CD8-positive, alpha-beta memory T cell (primary cell): ENCODE measurements around the gene UPP2. TPM values are rescaled to one million over a fixed set of nuclear protein-coding genes. Genes with fewer than 3 reads are reported as not detected.

Experiments
- CTCF ChIA-PET: fragments of 350-600 bp; sonication (Branson Sonifier 250); formaldehyde crosslinking; loops from one replicate; lab custom pipeline; 2021; ENCODE audit warnings: antibody characterized with exemption; lab: Charles Lee
- POLR2A ChIA-PET: fragments of 350-600 bp; sonication (Branson Sonifier 250); formaldehyde crosslinking; loops from one replicate; lab custom pipeline; 2021; ENCODE audit warnings: antibody characterized with exemption; lab: Charles Lee
- DNase-seq, 5 donors: peaks; one replicate each; pipeline versions ENCODE4 v3.0.0 to v3.0.0-alpha.2; 2020 to 2022; ENCODE audit warnings: mixed read lengths in 1 of 5
- H3K27ac ChIP-seq: one replicate; pipeline ENCODE4 v1.7.0; 2013; ENCODE audit warnings: low read depth, mild to moderate bottlenecking, low read length, moderate library complexity
- H3K27me3 ChIP-seq: 2 replicates; pipeline ENCODE4 v1.7.0; 2013; ENCODE audit warnings: low read length, mild to moderate bottlenecking; ENCODE audit not compliant: insufficient read depth, poor library complexity, severe bottlenecking
- H3K36me3 ChIP-seq: 2 replicates; pipeline ENCODE4 v1.7.0; 2013; ENCODE audit warnings: mild to moderate bottlenecking, low read length, moderate library complexity; ENCODE audit not compliant: insufficient read depth
- H3K4me1 ChIP-seq: 2 replicates; pipeline ENCODE4 v1.7.0; 2013; ENCODE audit warnings: mild to moderate bottlenecking, low read length, moderate library complexity; ENCODE audit not compliant: insufficient read depth
- H3K4me3 ChIP-seq: 2 replicates; pipeline ENCODE4 v1.7.0; 2013; ENCODE audit warnings: mild to moderate bottlenecking, low read length
- H3K9me3 ChIP-seq: 2 replicates; pipeline ENCODE4 v1.7.0; 2013; ENCODE audit warnings: mild to moderate bottlenecking, low read length
- H3K27ac Mint-ChIP-seq, 8 donors: one replicate each; pipeline ENCODE4 v1.8.0; 2020 to 2021; ENCODE audit warnings: mixed read lengths in 8 of 8, mild to moderate bottlenecking in 6 of 8, inconsistent platforms in 3 of 8, moderate library complexity in 3 of 8
- H3K27me3 Mint-ChIP-seq, 2 donors: one replicate each; pipeline ENCODE4 v1.8.0; 2020 to 2021; ENCODE audit warnings: mixed read lengths in 2 of 2, mild to moderate bottlenecking in 1 of 2, moderate library complexity in 1 of 2
- H3K36me3 Mint-ChIP-seq, 3 donors: one replicate each; pipeline ENCODE4 v1.8.0; 2020 to 2021; ENCODE audit warnings: mixed read lengths in 3 of 3, inconsistent platforms in 1 of 3, mild to moderate bottlenecking in 1 of 3
- H3K4me1 Mint-ChIP-seq, 3 donors: one replicate each; pipeline ENCODE4 v1.8.0; 2020 to 2021; ENCODE audit warnings: mixed read lengths in 3 of 3, inconsistent platforms in 1 of 3, mild to moderate bottlenecking in 1 of 3
- H3K4me3 Mint-ChIP-seq, 7 donors: one replicate each; pipeline ENCODE4 v1.8.0; 2020 to 2021; ENCODE audit warnings: mixed read lengths in 7 of 7, mild to moderate bottlenecking in 6 of 7, moderate library complexity in 4 of 7, inconsistent platforms in 2 of 7
- H3K9me3 Mint-ChIP-seq, 5 donors: one replicate each; pipeline ENCODE4 v1.8.0; 2020 to 2022; ENCODE audit warnings: mixed read lengths in 5 of 5, mild to moderate bottlenecking in 3 of 5, moderate library complexity in 2 of 5, inconsistent platforms in 1 of 5
- polyA plus RNA-seq: library from polyadenylated mRNA; unstranded; fragments of 300-500 nt; fragmentation: Illumina TruSeq; gene quantifications from one replicate; pipeline ENCODE4 v1.2.3, GENCODE V29; 2021
- total RNA-seq, 2 experiments: library from RNA; stranded (reverse); gene quantifications; one replicate each; pipeline ENCODE4 v1.2.3, GENCODE V29; 2021

Gene UPP2
- total and polyA plus RNA-seq, 3 experiments from 2014 or later: not detected

DNA sequence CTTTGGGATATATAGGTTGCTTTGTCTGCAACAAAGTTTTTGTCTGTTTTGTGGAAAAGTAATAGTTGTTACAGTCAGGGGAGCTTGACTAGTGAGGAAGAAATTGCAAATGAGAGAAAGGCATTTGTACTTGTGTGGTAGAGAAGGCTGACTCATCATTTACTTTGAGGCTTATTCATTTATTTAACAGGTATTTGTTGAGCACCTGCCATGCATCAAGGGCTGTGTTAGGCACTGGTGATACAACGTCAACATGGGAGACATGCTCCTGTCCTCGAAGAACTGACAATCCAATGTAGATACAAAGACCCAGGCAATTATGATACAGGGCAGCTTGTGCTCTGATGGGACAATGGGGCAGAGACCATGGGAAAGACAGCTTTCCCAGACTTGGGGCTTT, 79.5 kb downstream of the UPP2 start:
- Mint-ChIP-seq H3K9me3 (peaks cover 0 to 5% (median 0%) of the 10 kb centered on the region in 5 donors), H3K4me3 (no peak overlapping the region), H3K27me3 (peaks cover 7 to 37% of the 10 kb centered on the region in 2 donors), H3K4me1 (no peaks in the 10 kb centered on the region), H3K27ac (no peak overlapping the region), H3K36me3 (no peaks in the 10 kb centered on the region)
- no peaks in the 10 kb centered on the region for H3K27me3 ChIP-seq
- ChIA-PET POLR2A (no interaction called here), CTCF (no interaction called here)
- H3K9me3 ChIP-seq: no peaks in the 10 kb centered on the region
- no peak for DNase-seq
- H3K27ac ChIP-seq: no peak overlapping the region
- no peaks in the 10 kb centered on the region for H3K4me1 ChIP-seq
- no peak overlapping the region for H3K4me3 ChIP-seq
- no peaks in the 10 kb centered on the region for H3K36me3 ChIP-seq

DNA sequence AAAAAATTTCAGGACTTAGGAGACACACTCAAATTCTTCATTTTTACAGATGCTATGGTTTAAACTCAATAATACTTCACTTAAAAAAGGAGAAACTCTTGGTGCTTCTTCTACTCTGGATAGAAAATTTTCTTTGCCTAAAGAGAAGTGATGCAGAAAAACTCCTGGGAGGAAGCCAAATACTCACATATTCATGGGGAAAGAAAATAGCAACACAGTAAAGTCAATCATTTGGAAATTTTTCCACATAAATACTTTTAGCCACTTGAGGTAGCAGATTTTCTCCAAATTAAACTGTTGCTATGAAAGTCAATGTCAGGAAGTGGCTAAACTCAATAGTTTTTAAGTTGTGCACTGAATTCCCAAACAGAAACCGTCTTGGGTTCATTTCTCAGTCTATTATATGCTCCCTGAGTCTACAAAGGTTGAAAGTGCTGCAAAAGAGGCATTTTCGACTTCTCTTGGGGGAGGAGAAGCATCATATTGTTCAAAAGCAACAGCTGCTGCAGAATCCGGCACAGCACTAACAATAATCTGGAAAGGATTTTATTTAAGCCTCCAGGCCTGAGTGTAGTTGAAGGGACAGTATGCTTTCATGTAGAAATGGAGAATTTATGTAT, 81.1 kb downstream of the UPP2 start:
- Histone ChIP-seq H3K4me1 (no peaks in the 10 kb centered on the region), H3K36me3 (no peaks in the 10 kb centered on the region), H3K27ac (no peak overlapping the region), H3K27me3 (no peaks in the 10 kb centered on the region), H3K4me3 (no peak overlapping the region), H3K9me3 (no peaks in the 10 kb centered on the region)
- H3K4me1 Mint-ChIP-seq: no peaks in the 10 kb centered on the region
- H3K9me3 Mint-ChIP-seq: peaks cover 0 to 5% (median 0%) of the 10 kb centered on the region in 5 donors
- ChIA-PET CTCF (no interaction called here), POLR2A (no interaction called here)
- no peak overlapping the region for H3K4me3 Mint-ChIP-seq
- no peaks in the 10 kb centered on the region for H3K36me3 Mint-ChIP-seq
- no peak overlapping the region for H3K27ac Mint-ChIP-seq
- peaks cover 7 to 37% of the 10 kb centered on the region in 2 donors for H3K27me3 Mint-ChIP-seq
- no peak for DNase-seq

DNA sequence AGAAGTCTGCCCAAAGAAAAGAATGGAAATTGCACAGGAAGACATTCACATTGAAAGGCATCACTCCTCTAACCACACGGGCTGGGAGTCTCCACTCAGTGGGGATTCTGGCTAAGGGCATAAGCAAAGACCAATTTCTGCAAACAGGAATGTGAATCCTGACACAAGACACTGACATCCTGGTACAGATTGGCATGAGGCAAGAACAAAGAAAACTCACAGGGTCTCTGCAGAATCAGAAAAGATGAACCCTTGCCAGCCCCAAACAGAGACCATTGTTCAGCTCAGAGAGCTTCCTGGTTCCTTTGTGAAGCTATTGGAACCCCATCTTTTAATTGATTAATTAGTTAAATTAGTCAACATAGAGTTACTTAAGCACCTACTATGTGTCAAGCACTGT, 82.3 kb downstream of the UPP2 start:
- POLR2A ChIA-PET: no interaction called here

DNA sequence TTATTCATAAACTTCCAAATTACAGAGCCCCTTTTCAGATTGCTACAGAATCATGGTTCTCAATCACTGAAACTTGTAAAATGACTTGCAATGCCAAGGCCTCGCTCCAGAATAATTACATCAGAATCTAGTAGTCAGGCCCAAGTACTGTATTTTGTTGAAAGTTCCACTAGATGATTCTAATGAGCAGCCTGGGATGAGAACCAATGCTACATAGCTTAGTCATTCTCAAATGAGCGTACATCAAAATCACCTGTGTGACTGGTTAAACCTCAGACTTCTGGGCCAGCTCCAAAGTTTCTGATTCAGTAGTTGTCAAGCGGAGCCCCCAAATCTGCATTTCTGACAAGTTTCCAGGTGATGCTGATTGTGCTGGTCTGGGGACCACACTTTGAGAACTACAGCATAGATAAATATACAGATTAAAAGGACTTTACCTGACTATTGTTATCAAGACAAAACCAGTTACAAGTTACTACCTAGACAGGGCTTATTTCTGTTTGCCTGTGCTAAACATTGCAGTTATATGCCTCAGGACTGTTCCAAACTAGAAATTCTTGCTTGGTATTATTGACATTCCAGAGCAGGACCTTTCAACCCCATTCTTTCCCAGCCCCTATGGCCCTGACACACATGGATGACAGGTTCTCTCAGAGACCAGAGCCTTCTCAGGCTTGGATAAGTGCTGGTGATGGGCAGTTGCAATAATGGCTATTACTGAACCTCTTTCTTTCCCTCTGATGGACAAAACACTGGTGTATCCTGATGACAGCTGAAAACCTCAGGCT, 83.1 kb downstream of the UPP2 start:
- Histone ChIP-seq H3K27me3 (no peaks in the 10 kb centered on the region), H3K4me1 (no peaks in the 10 kb centered on the region), H3K9me3 (no peaks in the 10 kb centered on the region), H3K36me3 (no peaks in the 10 kb centered on the region), H3K4me3 (no peak overlapping the region), H3K27ac (no peak overlapping the region)
- Mint-ChIP-seq H3K27me3 (peaks cover 4 to 31% of the 10 kb centered on the region in 2 donors), H3K36me3 (no peaks in the 10 kb centered on the region), H3K27ac (no peak overlapping the region), H3K4me3 (no peak overlapping the region), H3K4me1 (peaks cover 4% of the 10 kb centered on the region in 3 donors), H3K9me3 (peaks cover 0 to 5% (median 0%) of the 10 kb centered on the region in 5 donors)
- DNase-seq: no peak
- POLR2A ChIA-PET: no interaction called here
- CTCF ChIA-PET: no interaction called here

More for the DNA sequence above, 82.3 kb downstream of the UPP2 start:
- no peak overlapping the region for H3K4me3 Mint-ChIP-seq
- H3K27ac Mint-ChIP-seq: no peak overlapping the region
- DNase-seq: no peak
- CTCF ChIA-PET: no interaction called here
- no peak overlapping the region for H3K4me3 ChIP-seq
- H3K27ac ChIP-seq: no peak overlapping the region
- no peaks in the 10 kb centered on the region for H3K27me3 ChIP-seq
- H3K9me3 ChIP-seq: no peaks in the 10 kb centered on the region
- no peaks in the 10 kb centered on the region for H3K36me3 Mint-ChIP-seq
- H3K36me3 ChIP-seq: no peaks in the 10 kb centered on the region
- H3K9me3 Mint-ChIP-seq: peaks cover 0 to 5% (median 0%) of the 10 kb centered on the region in 5 donors
- H3K4me1 ChIP-seq: no peaks in the 10 kb centered on the region
- H3K27me3 Mint-ChIP-seq: peaks cover 4 to 29% of the 10 kb centered on the region in 2 donors
- H3K4me1 Mint-ChIP-seq: no peaks in the 10 kb centered on the region

Other genes starting within 250 kb of the UPP2 start
- 10 to 100 TPM; 14.8 to 18.3 TPM for gene ACVR1, start 225.5 kb upstream of the UPP2 start, total RNA-seq
- 9.5 TPM for gene ACVR1, start 225.5 kb upstream of the UPP2 start, polyA plus RNA-seq